GM19023 (cell line): ENCODE results near the gene GRIN1.

Source experiments
- ATAC-seq: cut with Tn5 transposase; IDR thresholded peaks from one replicate; pipeline ENCODE4 v1.9.1; 2021; ENCODE audit warnings: mild to moderate bottlenecking, moderate library complexity; ENCODE audit not compliant: unreplicated experiment

GRIN1 gene

GRCh38 chr9:137173796-137174664, 35.1 kb downstream of the GRIN1 start:
- no peak for ATAC-seq

DNA sequence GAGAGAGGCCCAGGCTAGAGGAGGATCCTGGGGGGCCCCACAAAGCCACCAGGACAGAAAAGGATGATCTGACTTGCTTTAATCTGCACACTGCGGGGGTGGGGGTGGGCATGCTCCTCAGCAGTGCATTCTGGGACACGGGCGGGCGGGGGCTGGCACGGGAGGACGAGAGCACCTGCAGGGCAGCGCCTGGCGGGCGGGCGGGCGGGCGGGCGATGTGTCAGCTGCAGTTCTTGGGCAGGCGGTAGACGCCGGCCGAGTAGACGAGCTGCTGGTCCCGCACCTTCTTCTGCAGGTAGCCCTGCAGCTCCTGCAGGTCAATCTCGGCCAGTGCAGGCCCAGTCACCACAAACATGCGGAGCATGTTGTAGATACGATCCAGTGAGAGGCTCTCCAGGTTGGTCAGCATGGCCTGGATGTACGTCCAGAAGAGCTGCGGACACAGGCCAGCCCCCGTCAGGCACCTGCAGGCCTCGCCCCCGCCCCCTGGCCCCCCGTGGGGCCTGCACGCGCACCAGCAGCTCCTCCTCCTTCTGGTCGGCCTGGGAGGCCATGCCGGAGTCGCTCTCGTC, 35.9 kb downstream of the GRIN1 start:
- no peak for ATAC-seq

DNA sequence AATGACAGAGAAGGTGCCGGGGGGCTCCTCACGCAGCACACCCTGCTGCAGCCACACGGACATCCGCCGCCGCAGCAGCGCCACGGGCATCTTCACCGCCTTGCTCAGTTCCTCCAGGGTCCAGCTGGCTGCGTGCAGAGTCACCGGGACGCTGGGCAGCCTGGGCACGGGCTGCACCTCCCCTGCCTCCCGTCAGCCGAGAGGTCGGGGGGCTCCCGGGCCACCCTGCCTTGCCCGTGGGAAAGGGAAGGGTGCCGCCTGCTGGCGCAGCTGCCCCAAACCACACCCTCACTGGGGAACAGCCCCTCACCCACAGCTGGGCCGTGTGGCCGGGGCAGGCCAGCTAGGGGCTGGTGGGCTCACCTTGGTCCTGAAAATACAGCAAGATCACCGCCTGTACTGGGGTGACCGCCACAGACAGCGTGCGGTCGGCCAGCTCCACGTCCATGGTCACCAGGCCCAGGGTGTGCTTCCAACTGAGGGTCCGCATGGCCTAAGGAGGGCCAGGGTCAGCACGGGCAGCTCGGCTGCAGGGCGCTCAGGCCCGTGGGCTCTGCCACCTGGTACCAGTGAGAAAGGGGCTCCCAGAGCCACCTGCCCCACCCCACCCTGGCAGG, 36.5 kb downstream of the GRIN1 start:
- no peak for ATAC-seq

- no peak for ATAC-seq
Observed at GRCh38 chr9:137176302-137177182, 37.6 kb downstream of the GRIN1 start.

DNA sequence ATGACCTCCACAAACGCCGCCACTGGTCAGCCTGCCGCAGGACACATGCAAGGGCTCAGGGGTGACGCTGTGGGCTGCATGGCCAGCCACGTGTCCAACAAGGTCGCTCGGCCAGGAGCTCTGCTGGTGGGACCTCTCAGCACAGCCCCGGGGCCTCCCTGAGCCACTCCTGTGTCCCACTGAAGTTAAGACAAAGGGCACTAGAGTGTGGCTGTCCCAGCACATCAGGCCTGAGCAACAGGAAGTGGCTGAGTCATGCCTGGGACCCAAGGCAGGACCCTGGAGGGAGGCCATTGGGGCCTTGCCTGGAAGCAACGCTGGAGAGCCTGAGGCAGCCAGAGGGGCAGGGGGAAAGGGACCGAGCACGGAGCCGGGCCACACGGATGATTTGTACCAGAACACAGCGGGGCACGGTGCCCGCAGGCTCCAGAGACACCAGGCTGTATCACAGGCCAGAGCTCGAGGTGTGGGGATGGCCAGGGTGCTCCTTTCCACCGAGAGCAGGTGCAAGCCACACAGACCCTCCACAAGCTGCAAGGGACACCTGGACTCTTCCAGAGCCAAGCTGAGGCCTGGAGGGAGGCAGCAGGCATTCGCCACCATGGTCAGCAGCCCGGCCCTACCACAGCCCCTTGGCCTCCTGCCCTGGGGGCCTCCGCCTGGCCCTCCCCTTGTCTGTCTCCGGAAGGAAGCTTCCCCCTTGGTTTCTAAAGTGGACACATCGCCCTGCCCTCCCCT, 39.4 kb downstream of the GRIN1 start:
- no peak for ATAC-seq

- ATAC-seq, result no peak
Observed at GRCh38 chr9:137178939-137179630, 40.1 kb downstream of the GRIN1 start.

DNA sequence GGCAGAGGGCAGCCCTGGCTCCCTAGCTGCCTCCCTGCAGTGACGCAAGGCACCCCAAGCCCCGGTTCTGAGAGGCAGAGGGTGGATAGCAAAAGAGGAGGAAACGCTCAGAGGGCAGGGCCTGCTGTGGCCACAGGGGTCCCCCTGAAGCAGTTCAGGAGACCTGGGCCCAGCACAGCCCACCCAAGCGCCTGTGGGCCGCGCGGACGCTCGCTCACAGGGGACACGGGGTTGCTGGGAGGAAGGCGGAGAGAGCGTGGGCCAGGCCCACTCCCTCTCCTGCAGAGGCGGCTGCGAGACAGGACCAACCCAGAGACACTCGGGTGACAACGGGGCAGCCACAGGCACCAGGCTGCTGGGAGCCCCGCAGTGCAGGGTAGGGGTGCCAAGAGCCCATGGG, 40.8 kb downstream of the GRIN1 start:
- no peak for ATAC-seq

DNA sequence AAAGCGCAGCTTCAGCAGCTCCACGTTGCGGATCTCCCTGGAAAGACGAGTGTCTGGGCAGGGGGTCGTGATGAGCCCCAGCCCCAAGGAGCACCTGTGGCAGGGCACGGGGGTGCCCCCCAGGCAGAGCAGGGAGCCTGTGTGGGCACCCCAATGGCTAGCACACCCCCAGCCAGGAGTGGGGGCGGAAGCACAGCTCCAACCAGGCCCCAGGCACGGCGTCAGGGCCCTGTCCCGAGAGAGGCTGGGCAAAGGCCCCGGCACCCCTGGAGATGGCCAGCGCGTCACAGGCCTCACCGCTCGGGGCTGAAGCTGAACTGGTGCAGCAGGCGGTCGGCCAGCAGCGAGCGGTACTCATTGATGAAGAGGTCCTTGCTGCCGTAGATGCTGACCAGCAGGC, 41.5 kb downstream of the GRIN1 start:
- ATAC-seq, result no peak

- ATAC-seq, result no peak
Observed at GRCh38 chr9:137181680-137182079, 42.7 kb downstream of the GRIN1 start.

DNA sequence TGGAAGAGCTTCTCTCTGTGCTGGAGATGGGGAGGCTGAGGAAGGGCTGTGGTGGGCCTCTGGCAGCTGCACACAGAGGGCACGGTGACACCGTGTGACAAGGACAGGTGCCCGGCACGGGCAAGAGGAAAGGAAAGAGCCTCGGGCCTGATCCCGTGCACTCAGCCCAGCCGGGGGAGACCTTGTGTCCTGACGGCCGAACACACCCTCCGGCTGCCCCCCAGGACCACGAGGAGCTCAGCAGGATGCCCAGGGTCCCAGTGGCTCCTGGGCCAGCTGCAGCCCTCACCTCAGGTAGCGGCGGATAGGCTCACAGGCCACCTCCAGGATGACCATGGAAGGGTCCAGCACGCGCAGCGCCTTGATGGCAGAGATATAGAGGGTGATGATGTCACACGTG, 43.9 kb downstream of the GRIN1 start:
- no peak for ATAC-seq

DNA sequence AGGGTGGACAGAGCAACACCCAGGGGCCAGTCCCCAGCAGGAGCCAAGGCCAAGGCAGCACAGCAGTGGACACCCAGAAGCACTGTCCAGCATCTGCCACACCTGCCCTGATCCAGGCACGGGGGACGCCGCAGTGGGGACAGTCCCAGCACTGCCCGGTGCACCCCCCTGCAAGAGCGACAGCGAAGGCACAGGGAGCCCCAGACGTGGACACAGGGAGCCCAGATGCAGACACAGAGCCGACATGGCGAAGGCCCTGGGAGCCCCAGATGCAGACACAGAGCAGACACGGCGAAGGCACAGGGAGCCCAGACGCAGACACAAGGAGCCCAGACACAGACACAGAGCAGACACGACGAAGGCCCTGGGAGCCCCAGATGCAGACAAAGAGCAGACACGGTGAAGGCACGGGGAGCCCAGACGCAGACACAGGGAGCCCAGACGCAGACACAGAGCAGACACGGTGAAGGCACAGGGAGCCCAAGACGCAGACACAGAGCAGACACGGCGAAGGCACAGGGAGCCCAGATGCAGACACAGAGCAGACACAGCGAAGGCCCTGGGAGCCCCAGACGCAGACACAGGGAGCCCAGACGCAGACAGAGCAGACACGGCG, 45.1 kb downstream of the GRIN1 start:
- no peak for ATAC-seq

- ATAC-seq, result no peak
Observed at GRCh38 chr9:137184881-137185660, 46.1 kb downstream of the GRIN1 start.

DNA sequence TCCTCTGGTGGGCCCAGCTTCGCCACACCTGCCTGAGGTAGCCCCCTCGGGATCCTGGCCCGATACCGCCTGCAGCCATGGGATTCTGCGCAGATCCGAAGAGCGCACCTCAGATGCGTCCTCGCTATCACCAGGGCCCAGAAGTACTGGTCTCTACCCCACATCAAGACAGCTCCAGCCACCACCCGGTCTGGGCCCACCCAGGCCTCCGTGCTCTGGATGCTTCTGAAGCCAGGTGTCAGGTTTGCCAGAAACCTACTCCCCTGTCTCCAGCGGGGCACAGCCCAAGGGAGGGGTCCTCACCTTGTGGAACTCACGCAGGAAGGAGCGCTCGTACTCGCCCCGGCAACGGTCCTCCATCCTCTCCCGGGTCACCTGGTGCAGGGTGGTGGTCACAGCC, 47.0 kb downstream of the GRIN1 start:
- ATAC-seq, result no peak

GRCh38 chr9:137186385-137186784, 47.4 kb downstream of the GRIN1 start:
- ATAC-seq, result no peak

DNA sequence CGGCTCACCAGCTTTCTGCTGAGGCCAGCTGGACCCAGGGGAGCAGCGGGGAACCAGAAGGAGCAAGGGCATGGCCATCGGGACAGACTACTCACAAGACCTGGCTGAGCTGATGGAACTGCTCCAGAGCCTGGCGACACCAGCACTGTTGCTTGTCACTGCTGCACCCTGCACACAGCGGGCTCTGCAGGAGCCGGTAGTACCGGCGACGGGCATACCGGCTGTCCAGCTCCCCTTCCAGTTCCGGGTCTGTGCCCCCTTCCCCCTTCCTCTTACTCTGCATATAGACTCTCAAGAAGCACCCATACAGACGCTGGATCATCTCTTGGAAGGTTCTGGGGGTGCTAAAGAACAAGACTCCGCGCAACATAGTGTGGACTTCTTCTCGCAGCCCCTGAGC, 48.4 kb downstream of the GRIN1 start:
- no peak for ATAC-seq

DNA sequence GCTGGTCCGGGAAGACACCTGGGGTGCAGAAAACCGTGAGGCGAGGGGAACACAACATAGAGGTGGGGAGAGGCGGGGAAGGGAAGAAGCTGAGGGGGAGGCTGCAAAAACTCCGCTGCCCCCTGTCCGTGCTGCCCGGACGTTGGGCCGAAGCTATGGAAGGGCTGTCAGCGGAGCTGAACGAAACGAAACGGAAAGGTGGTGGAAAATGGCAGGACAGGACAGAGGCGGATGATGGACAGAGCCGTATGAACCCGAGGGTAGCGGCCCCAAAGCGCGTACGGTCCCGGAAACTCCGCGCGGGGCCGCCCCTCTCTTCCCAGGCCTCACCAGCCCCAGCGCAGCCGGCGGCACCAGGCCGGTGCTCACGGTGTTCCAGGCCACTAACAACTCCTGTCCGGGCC, 49.1 kb downstream of the GRIN1 start:
- ATAC-seq, result no peak

GRCh38 chr9:137188490-137189296, 49.7 kb downstream of the GRIN1 start, which contains the start of the genes ANAPC2 and SSNA1:
ANAPC2 (minus strand) TSS chr9:137188560; CDS start chr9:137188532, 28 bp downstream.
SSNA1 (plus strand) TSS chr9:137188676; CDS start chr9:137188727, 51 bp downstream.
- peak; percentile 73 for ATAC-seq
